KBM-7 (cell line): Measurements from ENCODE around the gene FBLN5.

ENCODE experiments used
- DNase-seq: peaks from one replicate; pipeline ENCODE4 v3.0.0-alpha.2; 2015
- in situ Hi-C: fragments of 300-500 bp; cut with MboI; formaldehyde crosslinking; loops from 2 replicates; pipeline ENCODE4 v1.14.3; 2020; ENCODE audit warnings: low sequenced_read_pairs, low pct_unique_long_range_greater_than_20kb, mixed read lengths

The FBLN5 gene, protein sequence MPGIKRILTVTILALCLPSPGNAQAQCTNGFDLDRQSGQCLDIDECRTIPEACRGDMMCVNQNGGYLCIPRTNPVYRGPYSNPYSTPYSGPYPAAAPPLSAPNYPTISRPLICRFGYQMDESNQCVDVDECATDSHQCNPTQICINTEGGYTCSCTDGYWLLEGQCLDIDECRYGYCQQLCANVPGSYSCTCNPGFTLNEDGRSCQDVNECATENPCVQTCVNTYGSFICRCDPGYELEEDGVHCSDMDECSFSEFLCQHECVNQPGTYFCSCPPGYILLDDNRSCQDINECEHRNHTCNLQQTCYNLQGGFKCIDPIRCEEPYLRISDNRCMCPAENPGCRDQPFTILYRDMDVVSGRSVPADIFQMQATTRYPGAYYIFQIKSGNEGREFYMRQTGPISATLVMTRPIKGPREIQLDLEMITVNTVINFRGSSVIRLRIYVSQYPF

DNA sequence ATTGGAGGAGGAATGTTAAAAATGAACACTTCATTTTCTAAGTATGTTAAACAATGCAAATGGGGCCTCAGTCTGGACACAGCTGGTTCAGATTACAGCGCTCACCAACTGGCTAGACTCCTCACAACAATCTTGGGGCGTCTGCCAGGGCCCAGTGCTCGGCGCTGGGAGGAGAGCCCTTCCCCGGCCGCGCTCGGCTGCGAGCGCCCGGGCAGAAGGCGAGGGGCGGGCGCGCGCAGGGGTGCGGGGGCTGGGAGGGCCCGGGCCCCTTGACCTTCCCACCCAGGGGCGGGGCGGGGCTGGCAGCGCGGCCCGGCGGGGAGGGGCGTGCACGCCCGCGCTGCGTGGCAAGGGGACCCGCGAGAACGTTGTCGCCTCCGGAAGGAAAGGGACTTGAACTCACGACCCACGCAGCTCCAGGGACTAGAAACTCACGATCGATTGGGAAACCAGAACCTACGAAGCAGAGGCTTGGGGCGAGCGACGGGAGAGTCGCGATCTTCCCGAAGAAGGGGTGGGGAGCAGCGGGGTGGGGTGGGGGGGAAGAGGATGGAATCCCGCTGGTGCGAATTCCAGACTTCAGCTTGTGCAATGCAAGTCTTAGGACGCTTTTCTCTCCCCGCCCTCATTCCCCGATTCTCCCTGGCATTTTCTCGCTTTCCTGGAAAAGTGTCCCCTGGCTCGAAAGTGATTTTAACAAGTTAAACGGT is at the start of gene FBLN5:
FBLN5 (minus strand) TSS at position 220 of the 710 bp plus-strand sequence. CDS start 465 bp downstream, outside the sequence.
- in situ Hi-C loops = no loop called here
- DNase-seq = no peak

DNA sequence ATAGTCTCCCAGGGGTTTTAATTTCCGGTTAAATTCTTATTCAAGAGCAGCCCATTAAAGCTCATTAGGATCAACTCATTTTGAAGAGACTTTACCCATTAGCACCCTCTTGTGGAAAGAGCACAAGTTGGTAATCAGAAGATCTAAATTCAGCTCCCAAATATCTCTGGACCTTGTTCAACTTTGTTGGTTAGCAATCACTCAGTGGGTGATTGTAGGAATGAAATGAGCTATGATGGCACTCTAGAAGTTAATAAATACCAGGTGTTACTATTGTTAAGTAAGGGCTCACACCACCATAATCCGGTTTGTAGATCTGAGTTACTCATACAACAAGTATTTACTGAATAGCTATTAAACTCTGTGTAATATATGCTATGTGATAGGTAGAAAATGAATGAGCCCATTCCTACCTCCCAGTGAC is 49.5 kb upstream of the FBLN5 start:
- DNase-seq = peak; percentile 39
- in situ Hi-C loops = no loop called here

DNA sequence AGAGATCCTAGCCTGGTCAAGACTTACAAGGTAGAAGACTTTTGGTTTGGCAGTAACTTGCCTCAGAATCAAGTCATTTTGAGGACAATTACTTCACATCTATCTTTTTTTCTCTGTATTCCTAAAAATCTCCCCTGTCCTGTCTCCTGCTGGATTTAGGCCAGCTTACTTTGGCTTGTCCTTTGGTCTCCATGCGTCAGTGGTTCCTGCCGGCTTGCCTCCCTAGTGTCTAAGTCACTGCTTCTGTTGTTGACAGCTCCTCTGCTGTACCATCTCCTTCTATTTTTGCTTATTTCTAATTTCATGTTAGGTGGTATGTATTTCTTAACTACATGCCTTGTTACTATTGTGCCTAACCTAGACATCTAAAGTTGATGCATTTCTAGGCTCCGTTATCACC is 39.7 kb upstream of the FBLN5 start:
- in situ Hi-C loops = no loop called here
- DNase-seq = no peak

DNA sequence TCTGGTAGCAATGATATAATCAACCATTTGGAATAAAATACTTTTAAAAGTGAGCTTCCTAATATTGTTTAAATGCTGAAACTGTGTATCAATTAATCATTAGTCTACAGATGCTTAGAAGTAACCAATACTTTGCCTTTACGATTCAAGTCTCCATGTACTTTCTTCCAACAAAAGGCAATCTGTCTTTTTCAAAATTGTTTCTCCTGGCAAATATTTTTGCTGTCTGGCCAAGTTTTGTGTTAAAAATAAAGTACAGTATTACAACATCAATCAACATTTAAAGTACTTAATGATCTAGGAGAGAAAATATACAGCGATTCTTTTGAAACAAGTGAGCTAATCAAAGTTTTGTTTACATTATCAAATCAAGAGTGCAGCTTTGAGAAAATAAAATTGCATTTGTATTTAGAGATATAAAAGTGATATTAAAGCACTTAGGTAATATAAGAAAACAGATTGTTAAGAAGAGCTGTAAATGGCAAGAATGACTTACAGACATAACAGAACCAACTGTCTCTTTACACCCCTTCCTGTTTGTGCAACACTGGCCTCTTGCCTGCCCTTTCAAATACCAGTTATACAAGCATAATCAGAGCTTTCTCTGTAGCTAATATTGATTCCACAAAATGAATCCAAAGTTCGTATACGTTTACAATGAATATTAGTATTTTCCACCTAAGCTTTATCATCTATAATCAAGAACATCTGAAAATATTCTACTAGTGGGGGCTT is 38.2 kb upstream of the FBLN5 start:
- DNase-seq = no peak
- in situ Hi-C loops = no loop called here

DNA sequence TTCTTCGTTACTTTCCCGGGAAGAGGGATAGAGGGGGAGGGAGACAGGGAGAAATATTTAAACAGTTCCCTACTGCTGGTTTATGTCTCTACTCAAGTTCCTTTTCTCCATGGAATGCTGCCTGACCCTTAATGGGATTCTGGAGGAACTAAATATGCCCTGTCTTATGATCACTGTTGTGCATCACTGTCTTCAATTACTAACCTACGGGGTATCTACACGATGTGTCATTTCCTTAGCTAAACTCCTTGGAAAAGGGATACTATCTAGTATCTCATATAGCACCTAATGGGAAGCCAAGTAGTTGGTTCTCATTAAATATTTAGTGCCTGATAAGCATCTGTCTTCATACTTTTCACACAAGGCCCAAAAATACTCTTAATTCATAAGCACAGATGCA is 37.5 kb upstream of the FBLN5 start:
- in situ Hi-C loops = no loop called here
- DNase-seq = no peak

DNA sequence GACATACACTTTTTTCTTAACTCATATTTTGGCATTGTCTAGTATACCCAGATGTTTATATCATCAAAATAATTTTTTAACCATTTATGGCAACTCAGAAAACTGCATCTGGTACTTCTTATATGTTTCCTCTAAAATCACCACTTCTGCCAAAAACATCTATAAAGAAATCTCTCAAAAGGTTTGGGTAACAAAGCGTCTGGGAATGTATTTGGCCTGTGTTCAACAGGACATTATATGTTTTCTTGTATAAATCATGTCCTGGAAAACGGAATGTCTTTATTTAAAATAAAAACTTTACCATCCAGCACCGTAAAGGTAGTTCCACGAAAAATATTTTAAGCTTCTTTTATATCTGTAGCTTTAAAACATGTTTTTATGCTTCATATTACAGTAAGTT is 36.1 kb upstream of the FBLN5 start:
- in situ Hi-C loops = no loop called here

DNA sequence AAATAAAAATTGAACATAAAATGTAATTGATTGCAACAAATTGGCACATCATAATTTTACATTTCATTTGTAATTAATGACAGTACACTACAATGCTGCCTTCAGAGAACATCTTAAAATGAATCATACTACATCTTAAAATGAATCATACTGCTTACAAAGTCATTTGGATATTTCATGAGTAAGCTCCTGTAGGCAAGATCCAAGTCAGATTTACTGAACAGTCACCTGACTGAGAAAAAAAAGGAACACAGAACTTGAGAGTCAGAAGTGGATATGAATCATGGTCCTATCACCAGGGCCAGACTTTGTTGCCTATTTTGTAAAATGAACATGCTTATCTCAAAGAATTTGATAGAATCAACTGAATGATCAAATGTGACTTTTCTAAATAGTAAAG is 32.7 kb upstream of the FBLN5 start:
- no peak for DNase-seq
- in situ Hi-C loops = no loop called here

More for the DNA sequence above, 36.1 kb upstream of the FBLN5 start:
- no peak for DNase-seq

DNA sequence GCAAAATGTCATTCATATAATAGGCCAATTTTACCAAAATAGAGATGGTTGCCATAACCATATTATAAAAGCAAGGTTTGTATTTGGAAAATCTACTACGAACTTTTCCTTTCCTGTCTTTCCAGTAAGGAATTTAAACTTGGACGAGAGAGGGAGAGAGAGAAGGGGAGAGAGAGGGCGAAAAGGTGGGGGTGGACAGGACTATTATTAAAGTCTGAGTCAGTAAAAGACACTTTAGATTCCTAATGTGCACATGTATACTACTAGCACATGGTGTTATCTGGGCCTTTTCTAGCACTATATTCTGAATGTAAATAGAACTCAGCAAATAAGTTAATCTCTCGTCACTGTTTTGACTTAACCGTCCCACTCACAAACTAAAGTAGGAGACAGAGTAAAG is 30.4 kb upstream of the FBLN5 start:
- in situ Hi-C loops = no loop called here
- DNase-seq = no peak

DNA sequence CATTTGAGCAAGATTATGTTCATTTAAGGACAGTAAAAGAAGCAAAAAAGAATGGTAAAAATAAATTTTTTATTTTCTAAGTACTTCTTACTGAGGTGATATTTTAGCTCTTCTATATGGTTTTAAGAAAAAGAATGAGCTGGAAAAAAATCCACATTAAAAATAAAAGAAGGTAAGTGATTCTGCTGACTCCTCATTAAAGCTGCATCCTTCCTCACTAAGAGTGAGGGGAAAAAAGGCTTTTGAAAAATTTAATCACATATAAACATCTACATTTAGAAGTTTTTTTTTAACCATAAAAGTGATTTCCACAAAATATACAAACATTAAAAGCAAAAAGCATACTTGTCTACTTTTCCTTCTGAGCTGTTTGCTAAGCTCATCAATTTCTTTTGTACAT is 28.3 kb upstream of the FBLN5 start:
- in situ Hi-C loops = no loop called here
- DNase-seq = no peak

DNA sequence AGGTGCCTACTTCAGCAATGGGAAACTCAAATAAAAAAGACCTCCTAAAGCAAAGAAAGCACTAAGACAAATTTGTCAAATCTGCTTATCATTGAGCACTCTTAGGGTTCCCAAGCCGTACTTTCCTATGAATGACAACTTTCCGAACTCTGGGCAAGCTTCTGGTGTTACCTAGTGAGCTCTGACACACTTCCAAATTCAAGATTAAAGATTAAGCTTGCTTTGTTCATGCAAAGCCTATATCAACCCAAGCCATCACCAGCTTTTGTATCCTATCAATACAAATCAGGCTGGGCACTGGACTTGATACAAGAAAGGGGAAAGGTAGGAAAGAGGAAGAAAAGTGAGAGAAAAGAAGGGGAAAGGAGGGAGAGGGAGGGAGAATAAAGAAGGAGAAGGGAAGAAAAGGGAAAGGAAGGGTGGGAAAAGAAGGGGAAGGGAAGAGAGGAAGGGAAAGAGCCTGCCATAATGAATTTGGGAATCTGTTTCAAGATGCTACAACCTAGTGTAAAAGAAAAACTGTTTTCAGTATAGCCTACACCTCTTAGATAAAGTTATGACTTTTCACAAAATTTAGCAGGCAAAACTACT is 23.8 kb upstream of the FBLN5 start:
- in situ Hi-C loops = no loop called here
- no peak for DNase-seq

DNA sequence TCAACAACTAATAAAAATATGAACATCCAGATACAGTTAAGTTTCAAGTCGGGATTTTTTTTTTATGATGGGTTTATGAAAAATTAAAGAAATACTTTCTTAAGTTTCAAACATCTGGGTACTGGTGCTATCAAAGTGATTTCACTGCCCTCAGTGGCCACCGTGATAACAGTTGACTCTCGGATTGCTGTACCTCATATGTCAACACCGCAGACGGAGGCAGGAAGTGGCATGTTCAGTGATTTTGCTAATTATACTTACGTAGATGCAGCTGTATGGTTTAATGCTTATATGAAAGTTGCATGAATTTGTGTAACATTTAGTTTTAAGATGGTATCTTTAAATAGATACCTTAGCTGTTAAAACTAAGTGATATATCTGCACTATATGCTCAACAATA is 20.8 kb upstream of the FBLN5 start:
- DNase-seq = no peak
- in situ Hi-C loops = no loop called here

DNA sequence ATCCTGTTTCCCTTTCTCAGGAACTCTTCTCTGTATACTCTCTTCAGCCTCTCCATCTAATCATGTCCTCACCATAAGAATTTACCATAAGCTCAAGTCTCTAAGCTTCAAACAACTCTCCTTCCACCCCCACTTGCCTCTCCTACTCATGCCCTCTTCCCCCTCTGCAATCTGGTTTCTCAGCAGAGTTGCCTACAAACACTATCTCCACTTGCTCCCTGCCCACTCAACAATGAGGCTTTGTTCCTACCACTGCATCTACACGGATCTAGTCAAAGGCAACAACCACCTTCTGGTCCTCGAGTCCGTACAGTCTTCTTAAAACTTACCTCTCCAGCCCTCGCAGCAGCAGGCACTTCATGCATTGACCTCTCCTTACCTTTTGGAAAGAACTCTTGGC is 17.2 kb upstream of the FBLN5 start:
- no peak for DNase-seq
- in situ Hi-C loops = no loop called here

DNA sequence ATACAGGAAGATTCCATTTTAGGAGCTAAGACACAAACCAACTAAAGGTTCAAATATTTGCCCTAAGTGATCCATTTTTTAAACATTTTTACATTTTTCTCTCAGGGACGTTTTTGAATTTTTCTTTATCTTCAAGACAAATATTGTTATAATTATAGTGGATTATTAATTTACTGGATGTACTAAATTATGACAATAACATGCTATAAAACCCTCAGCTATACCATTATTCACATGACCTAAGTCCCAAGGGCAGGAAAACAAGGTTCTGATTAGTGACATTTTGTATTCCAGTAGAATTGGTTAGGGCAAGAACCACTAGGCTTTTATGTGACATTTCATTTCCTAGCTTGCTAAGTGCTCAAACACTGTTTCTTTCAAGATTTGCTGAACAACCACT is 16.5 kb upstream of the FBLN5 start:
- no peak for DNase-seq
- in situ Hi-C loops = no loop called here

DNA sequence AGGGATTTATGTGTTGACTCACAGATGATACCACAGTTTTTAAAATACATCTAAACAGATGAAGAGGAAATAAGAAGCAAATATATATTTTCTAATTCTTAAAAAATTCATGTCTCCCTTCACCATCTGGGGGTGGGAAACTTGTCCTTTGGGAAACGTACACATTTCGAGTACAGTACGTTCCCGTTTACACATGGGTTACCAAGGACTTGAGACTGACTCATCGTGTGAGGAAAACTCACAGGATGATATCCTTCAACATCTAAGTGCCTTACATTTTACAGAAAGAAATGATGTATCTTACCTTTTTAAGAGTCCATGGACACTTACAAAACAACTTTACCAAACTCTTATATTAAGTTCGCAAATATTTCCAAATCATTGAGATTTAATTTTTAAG is 16.0 kb upstream of the FBLN5 start:
- in situ Hi-C loops = no loop called here
- DNase-seq = no peak

DNA sequence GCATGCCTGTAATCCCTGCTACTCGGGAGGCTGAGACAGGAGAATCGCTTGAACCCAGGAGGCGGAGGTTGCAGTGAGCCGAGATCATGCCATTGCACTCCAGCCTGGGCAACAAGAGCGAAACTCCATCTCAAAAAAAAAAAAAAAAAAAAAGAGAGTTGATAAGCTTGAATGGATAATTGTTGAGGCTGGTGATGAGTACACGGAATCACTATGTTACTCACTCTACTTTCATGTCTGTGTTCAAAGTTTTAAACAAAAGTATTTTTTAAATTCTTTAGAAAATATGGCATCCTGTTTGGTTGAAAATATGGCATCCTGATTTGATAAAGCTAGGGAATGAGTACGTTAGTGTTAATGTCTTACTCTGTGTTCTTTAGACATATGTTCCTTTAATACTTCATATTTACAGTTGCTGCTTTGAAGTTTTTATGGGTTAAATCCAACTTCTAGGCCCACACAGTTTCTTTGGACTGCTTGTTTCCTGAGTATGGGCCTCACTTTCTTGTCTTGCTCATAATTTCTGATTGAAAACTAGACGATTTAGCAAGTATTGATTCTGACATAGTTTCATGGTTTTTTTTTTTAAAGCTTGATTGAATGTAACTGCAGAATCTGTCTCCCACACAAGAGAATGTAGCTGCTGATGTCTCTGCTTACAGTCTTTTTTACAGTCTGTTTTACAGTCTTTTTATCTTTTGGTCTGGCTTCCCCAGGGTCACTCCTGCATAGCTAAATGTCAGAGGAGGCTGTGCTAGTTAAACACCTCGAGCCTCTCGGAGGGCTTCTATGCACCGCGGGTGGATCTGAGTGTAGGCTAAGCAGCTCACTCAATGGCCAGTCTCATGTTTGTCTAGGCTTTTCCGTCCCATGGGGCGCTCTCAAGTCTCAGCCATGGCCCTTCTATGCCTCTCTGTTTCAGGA is 14.1 kb upstream of the FBLN5 start:
- in situ Hi-C loops = no loop called here
- DNase-seq = no peak

DNA sequence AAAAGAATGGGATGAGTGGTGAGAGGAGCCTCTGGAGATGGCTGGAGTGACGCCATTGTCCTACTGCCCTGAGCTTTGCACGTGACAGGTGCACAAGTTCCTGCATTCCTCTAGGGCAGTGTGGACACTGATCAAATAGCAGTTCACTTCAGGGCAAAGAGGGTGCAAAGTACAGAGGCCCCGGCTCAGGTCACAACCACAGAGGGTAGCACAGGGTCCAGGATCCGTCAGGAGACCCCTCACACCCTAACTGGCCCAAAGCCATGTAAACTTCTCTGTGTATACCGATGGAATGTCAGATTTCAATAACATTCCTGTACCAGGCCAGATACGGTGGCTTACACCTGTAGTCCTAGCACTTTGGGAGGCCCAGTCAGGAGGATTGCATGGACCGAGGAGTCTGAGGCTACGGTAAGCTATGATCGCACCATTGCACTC is 10.4 kb upstream of the FBLN5 start:
- DNase-seq = no peak
- in situ Hi-C loops = no loop called here

DNA sequence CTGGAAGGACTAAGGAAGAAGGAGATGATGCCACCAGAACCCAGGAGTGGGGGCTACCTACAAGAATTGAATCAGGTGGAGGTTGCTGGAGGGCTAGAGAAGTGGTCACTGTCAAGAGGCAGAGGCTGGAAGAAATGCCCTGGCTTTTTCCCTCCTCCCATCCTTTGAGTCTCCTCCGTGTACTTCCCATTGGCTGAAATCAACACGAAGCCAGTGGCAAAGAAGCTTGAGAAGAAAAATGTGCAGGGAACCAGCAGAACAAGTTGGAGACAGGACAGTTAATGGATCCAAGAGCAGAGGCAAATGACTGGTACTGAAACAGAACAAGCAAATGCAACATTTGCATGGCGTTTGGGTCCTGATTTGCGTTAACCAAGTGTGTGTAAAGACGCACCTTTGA is 9.1 kb upstream of the FBLN5 start:
- no peak for DNase-seq
- in situ Hi-C loops = no loop called here

DNA sequence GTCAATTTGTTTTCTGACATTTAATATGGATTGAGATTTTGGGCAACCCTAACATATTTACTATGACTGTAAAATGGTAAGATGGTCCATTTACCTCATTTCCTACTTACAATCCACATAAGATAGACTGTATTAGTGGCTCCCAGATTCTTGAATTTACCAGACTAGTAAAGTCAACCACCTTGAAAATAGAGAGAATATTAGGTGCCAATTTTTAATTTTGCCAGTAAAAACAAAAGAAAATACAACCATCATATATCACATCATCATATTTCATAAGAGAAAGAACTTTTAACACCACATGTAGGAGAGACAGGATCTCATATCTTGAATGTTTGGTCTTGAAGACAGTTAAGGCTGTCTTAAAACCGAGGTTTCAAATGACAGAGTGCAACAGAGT is 7.7 kb upstream of the FBLN5 start:
- no peak for DNase-seq
- in situ Hi-C loops = no loop called here
